ENCODE measurements around the gene NAALADL2.
"Not testable (repeated sequence)": the region's sequence is repeated elsewhere in the genome, so short reads cannot be mapped to it uniquely, and the experiment has no call there.

NAALADL2 gene

GRCh38 chr3:175447521-175447920 lies 588.4 kb downstream of the NAALADL2 start:
- no peak for TF ChIP-seq CTCF (IDR thresholded peaks at IDR 0.05; ENCODE audit: low read depth, low read length, missing control alignments)
- no peak for DNase-seq
- Histone ChIP-seq H3K4me3 (ENCODE audit: low read depth, low read length) (no peak overlapping the region), H3K27ac (no peak overlapping the region), H3K36me3 (replicated peaks) (no peaks in the 10 kb centered on the region), H3K27me3 (replicated peaks) (no peaks in the 10 kb centered on the region)
- in situ Hi-C loops (cut with HindIII; ENCODE audit: low pct_ligation_motif_present, low sequenced_read_pairs): no loop called here

- no peak for DNase-seq
- TF ChIP-seq CTCF (IDR thresholded peaks at IDR 0.05; ENCODE audit: low read depth, low read length, missing control alignments): no peak
- in situ Hi-C loops (cut with HindIII; ENCODE audit: low pct_ligation_motif_present, low sequenced_read_pairs): no loop called here
- Histone ChIP-seq H3K27ac (no peak overlapping the region), H3K36me3 (replicated peaks) (no peaks in the 10 kb centered on the region), H3K27me3 (replicated peaks) (no peaks in the 10 kb centered on the region), H3K4me3 (ENCODE audit: low read depth, low read length) (no peak overlapping the region)
Measured at GRCh38 chr3:175453361-175453760, 594.2 kb downstream of the NAALADL2 start.

GRCh38 chr3:175456466-175456865 lies 597.3 kb downstream of the NAALADL2 start:
- TF ChIP-seq CTCF (IDR thresholded peaks at IDR 0.05; ENCODE audit: low read depth, low read length, missing control alignments): no peak
- Histone ChIP-seq H3K36me3 (replicated peaks) (no peaks in the 10 kb centered on the region), H3K4me3 (ENCODE audit: low read depth, low read length) (no peak overlapping the region), H3K27ac (no peak overlapping the region), H3K27me3 (replicated peaks) (no peaks in the 10 kb centered on the region)
- in situ Hi-C loops (cut with HindIII; ENCODE audit: low pct_ligation_motif_present, low sequenced_read_pairs): no loop called here
- no peak for DNase-seq

GRCh38 chr3:175457301-175457700 lies 598.2 kb downstream of the NAALADL2 start:
- no peak for DNase-seq
- H3K27ac ChIP-seq: no peak overlapping the region
- no peak for TF ChIP-seq CTCF (IDR thresholded peaks at IDR 0.05; ENCODE audit: low read depth, low read length, missing control alignments)
- in situ Hi-C loops (cut with HindIII; ENCODE audit: low pct_ligation_motif_present, low sequenced_read_pairs): no loop called here
- H3K27me3 ChIP-seq (replicated peaks): no peaks in the 10 kb centered on the region
- H3K4me3 ChIP-seq (ENCODE audit: low read depth, low read length): no peak overlapping the region
- no peaks in the 10 kb centered on the region for H3K36me3 ChIP-seq (replicated peaks)

- in situ Hi-C loops (cut with HindIII; ENCODE audit: low pct_ligation_motif_present, low sequenced_read_pairs); DNase-seq; H3K4me3 ChIP-seq (ENCODE audit: low read depth, low read length); H3K27ac ChIP-seq; H3K27me3 ChIP-seq (replicated peaks); H3K36me3 ChIP-seq (replicated peaks): not testable (repeated sequence)
Measured at GRCh38 chr3:175460849-175461399, 601.8 kb downstream of the NAALADL2 start.

GRCh38 chr3:175464362-175464761 lies 605.2 kb downstream of the NAALADL2 start:
- Histone ChIP-seq H3K36me3 (replicated peaks) (no peaks in the 10 kb centered on the region), H3K27ac (no peak overlapping the region), H3K4me3 (ENCODE audit: low read depth, low read length) (no peak overlapping the region), H3K27me3 (replicated peaks) (no peaks in the 10 kb centered on the region)
- no peak for DNase-seq
- in situ Hi-C loops (cut with HindIII; ENCODE audit: low pct_ligation_motif_present, low sequenced_read_pairs): no loop called here
- no peak for TF ChIP-seq CTCF (IDR thresholded peaks at IDR 0.05; ENCODE audit: low read depth, low read length, missing control alignments)
